Measurements from ENCODE around the gene CYSTM1.

DNA sequence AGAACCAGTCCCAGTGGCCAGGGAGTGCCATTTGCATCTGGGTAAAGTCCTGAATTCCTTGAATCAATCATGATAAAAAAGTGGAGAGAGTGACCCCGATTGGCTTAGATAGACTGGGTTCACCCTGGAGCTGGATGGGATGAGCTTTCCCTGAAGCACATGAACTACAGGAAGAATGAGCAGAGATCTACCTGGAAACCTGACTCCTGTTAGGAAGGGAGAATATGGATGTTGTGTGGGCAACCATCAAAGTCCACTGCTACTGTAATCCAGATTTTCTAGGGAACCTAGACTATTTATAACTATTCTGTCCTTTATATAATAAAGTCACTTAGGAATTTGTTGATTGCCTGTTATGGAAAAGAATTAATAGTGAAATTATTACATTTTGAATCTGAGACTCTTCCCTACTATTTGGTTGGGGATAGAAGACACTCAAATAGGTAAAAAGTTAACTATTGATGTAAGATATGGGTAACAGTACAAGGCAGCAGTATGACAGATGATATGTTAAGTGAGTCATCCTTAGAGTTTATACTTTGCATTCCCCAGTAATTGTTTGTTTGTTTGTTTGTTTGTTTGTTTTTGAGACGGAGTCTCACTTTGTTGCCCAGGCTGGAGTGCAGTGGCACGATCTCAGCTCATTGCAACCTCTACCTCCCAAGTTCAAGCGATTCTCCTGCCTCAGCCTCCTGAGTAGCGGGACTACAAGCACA, 17.9 kb downstream of the CYSTM1 start:
- TF ChIP-seq TAF1 (conservative IDR thresholded peaks at IDR 0.05) = no peak
- TF ChIP-seq SP1 (IDR thresholded peaks at IDR 0.05) = no peak
- TF ChIP-seq, protein P1, sequence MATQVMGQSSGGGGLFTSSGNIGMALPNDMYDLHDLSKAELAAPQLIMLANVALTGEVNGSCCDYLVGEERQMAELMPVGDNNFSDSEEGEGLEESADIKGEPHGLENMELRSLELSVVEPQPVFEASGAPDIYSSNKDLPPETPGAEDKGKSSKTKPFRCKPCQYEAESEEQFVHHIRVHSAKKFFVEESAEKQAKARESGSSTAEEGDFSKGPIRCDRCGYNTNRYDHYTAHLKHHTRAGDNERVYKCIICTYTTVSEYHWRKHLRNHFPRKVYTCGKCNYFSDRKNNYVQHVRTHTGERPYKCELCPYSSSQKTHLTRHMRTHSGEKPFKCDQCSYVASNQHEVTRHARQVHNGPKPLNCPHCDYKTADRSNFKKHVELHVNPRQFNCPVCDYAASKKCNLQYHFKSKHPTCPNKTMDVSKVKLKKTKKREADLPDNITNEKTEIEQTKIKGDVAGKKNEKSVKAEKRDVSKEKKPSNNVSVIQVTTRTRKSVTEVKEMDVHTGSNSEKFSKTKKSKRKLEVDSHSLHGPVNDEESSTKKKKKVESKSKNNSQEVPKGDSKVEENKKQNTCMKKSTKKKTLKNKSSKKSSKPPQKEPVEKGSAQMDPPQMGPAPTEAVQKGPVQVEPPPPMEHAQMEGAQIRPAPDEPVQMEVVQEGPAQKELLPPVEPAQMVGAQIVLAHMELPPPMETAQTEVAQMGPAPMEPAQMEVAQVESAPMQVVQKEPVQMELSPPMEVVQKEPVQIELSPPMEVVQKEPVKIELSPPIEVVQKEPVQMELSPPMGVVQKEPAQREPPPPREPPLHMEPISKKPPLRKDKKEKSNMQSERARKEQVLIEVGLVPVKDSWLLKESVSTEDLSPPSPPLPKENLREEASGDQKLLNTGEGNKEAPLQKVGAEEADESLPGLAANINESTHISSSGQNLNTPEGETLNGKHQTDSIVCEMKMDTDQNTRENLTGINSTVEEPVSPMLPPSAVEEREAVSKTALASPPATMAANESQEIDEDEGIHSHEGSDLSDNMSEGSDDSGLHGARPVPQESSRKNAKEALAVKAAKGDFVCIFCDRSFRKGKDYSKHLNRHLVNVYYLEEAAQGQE (IDR thresholded peaks at IDR 0.05) = no peak
- TF ChIP-seq, protein P2, sequence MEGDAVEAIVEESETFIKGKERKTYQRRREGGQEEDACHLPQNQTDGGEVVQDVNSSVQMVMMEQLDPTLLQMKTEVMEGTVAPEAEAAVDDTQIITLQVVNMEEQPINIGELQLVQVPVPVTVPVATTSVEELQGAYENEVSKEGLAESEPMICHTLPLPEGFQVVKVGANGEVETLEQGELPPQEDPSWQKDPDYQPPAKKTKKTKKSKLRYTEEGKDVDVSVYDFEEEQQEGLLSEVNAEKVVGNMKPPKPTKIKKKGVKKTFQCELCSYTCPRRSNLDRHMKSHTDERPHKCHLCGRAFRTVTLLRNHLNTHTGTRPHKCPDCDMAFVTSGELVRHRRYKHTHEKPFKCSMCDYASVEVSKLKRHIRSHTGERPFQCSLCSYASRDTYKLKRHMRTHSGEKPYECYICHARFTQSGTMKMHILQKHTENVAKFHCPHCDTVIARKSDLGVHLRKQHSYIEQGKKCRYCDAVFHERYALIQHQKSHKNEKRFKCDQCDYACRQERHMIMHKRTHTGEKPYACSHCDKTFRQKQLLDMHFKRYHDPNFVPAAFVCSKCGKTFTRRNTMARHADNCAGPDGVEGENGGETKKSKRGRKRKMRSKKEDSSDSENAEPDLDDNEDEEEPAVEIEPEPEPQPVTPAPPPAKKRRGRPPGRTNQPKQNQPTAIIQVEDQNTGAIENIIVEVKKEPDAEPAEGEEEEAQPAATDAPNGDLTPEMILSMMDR (IDR thresholded peaks at IDR 0.05; ENCODE audit: low read depth, low read length, missing input control) = no peak
- no peak for TF ChIP-seq EGR1 (IDR thresholded peaks at IDR 0.05; ENCODE audit: low read depth in 2 of 2)
